HTERT RPE-1 (cell line): ENCODE results near the gene MPLKIP.
"Not testable (repeated sequence)": the region's sequence is repeated elsewhere in the genome, so short reads cannot be mapped to it uniquely, and the experiment has no call there.

Experiments used
- in situ Hi-C: fragments of 300-500 bp; cut with MboI; formaldehyde crosslinking; loops from 4 replicates; pipeline ENCODE4 v1.14.3; 2020; ENCODE audit warnings: low sequenced_read_pairs

The MPLKIP gene

GRCh38 chr7:40133561-40134427, 628 bp downstream of the MPLKIP start:
- in situ Hi-C loops = no loop called here

GRCh38 chr7:40122940-40123254, 11.5 kb downstream of the MPLKIP start:
- in situ Hi-C loops = no loop called here

DNA sequence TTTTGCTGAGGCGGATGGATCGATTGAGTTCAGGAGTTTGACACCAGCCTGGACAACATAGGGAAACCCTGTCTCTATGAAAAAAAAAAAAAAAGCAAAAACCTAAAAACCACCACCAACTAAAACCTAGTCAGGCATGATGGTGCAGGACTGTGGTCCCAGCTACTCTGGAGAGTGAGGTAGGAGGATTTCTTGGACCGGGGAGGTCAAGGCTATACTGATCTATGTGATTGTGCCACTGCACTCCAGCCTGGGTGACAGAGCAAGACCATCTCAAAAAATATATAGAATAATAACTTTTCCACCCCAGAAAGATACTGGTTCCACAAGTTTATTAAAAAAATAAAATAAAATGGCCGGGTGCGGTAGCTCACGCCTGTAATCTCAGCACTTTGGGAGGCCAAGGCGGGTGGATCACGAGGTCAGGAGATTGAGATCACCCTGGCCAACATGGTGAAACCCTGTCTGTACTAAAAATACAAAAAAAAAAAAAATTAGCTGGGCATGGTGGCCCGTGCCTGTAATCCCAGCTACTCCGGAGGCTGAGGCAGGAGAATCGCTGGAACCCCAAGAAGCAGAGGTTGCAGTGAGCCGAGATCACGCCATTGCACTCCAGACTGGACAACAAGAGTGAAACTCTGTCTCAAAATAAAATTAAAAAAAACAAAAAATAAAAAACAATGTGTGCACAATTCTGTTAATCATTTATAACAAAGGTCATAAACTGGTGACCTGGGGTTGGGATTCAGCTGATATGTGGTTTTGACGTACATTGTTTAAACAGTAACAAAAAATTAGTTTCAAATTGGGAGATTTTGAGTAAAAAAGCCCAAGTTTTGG, 12.1 kb downstream of the MPLKIP start:
- in situ Hi-C loops = not testable (repeated sequence)

- in situ Hi-C loops = no loop called here
Observed at GRCh38 chr7:40120020-40120419, 14.4 kb downstream of the MPLKIP start.

- in situ Hi-C loops = not testable (repeated sequence)
Observed at GRCh38 chr7:40118201-40118600, 16.2 kb downstream of the MPLKIP start.

DNA sequence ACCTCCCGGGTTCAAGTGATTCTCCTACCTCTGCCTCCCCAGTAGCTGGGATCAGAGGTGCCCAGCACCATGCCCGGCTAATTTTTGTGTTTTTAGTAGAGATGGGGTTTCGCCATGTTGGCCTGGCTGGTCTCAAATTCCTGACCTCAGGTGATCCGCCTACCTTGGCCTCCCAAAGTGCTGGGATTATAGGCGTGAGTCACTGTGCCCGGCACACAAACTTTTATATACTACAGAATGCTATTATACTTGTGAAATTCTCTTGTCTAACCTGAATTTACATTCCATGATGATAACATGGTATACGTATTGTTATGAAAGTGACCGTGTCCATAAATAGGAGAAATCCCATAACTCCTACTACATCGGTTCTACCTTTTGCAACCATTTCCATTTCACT, 17.2 kb downstream of the MPLKIP start:
- in situ Hi-C loops = not testable (repeated sequence)

DNA sequence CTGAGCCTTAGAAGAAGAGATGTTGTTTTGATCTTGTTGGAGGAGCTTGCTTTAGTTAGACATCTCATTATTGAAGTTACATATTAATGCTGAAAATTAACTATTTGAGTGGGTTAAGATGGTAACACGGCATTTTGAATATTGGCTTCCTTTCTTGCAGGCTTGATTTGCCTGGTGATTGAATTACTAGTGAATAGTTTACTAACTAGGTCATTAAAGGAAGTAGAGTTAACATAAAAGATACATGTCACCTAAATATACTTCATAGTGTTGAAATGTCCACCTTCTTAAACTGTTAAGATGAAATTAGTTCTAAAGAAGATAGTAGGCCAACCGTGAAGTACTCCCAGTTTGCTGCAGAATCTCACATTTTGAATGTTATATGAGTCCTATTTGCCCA, 18.5 kb downstream of the MPLKIP start:
- in situ Hi-C loops = no loop called here

GRCh38 chr7:40105879-40106473, 28.4 kb downstream of the MPLKIP start:
- in situ Hi-C loops = no loop called here

DNA sequence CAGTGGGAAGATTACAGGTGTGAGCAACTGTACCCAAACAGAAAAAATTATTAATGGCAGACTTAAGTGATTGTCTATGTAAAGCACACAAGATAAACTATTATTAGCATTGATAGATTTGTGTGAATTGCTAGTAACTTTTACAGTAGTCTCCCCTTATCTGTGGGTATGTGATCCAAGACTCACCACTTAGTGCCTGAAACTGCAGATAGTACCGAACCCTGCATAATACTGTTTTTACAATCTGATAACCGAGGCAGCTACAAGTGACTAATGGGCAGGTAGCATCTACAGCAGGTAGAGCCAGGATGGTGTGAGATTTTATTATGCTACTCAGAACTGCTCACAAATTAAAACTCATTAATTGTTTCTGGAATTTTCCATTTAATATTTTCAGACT, 31.5 kb downstream of the MPLKIP start:
- in situ Hi-C loops = no loop called here

DNA sequence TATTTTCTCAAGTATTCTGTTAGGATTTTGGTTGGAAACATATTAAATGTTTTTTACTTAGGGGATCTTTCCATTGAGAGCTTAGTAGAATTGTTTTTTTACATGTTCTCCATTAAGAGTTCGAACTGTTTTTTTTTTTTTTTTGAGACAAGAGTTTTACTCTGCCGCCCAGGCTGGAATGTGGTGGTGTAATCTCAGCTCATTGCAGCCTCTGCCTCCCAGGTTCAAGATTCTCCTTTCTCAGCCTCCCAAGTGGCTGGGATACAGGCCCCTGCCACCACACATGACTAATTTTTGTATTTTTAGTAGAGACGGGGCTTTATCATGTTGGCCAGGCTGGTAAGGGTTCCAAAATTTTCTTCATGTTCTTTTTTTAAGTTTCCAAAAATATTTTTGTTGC, 33.2 kb downstream of the MPLKIP start:
- in situ Hi-C loops = no loop called here

DNA sequence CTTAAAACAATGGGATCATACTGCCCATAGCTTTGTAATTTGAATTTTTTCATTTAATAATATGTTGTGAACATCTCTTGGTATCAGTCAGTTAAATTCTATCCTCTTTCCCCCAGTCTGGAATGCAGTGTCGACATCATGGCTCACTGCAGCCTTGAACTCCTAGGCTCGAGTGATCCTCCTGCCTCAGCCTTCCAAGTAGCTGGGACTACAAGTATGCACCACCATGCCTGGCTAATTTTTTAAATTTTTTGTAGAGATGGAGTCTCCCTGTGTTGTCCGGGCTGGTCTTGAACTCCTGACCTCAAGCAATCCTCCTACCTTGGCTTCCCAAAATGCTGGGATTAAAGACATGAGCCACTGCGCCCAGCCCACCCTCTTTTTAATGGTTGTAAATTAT, 34.6 kb downstream of the MPLKIP start:
- in situ Hi-C loops = no loop called here

- in situ Hi-C loops = no loop called here
Observed at GRCh38 chr7:40098810-40099209, 35.6 kb downstream of the MPLKIP start.

GRCh38 chr7:40097728-40098127, 36.7 kb downstream of the MPLKIP start:
- in situ Hi-C loops = no loop called here

DNA sequence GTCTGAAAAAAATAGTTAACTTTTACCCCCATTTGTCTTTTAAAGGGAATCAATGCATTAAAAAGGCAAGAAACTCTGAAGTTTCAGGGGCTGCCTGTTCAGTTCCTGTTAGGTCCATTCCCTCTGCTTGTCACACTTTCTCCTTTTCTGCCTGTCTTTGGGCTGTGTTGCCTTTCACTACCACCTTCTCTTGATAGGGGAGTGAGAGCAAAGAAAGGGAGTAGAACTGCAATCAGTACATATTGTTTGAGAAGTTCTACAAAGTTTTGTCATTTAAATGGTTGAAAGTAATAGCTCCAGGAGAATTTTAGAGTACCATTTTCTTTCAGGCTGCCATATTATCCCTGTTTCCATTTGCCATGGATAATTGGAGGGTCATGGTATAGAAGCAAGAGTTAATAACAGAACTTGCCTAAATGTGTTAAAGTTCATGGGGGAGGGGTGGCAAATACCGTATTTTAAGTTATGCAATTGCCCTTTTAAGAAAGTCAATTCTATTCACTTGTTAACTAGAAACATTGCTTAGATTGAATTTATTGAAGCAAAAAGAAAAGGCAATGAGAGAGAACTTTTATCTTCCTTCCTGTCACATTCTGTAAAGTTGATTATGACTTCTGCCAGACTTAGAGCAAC, 38.6 kb downstream of the MPLKIP start:
- in situ Hi-C loops = no loop called here

GRCh38 chr7:40095230-40095629, 39.2 kb downstream of the MPLKIP start:
- in situ Hi-C loops = no loop called here

DNA sequence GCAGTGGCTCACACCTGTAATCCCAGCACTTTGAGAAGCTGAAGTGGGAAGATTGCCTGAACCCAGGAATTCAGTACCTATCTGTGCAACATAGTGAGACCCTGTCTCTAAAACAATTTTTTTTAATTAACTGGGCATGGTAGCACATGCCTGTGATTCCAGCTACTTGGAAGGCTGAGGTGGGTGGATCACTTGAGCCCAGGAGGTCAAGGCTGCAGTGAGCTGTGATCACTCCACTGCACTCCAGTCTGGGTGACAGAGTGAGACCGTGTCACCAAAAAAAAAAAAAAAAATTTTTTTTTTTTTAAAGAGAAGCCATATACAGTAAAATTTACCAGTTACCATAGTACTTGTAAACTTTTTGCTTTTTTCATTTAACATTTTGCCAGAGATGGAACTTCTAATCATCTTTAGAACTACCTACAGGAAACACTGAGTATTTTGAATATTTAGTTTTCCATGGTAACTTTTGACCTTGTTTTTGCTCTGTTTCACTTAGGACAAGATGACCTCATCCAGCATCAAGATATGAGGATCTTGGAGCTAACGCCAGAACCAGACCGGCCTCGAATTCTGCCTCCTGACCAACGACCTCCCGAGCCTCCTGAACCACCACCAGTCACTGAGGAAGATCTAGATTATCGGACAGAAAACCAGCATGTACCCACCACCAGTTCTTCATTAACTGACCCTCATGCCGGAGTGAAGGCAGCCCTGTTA, 40.6 kb downstream of the MPLKIP start:
- in situ Hi-C loops = no loop called here

DNA sequence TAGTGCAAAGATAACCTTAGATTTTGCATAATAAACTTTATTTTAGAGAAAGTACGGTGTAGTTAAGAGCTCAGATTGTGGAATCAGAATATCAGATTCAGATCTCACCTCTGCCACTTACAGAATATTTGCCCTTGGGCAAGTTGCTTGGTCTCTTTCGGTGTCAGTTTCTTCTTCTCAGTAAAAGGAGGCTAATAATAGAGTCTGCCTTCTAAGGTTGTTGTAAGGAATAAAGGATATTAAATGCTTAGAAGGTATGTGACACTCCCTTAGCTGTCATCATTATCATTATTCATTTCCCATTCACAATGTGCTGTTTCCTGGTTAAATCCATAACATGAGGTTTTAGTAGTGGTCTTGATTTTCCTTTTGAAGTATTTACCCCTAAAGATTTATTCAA, 42.2 kb downstream of the MPLKIP start:
- in situ Hi-C loops = no loop called here

GRCh38 chr7:40077849-40078248, 56.6 kb downstream of the MPLKIP start:
- in situ Hi-C loops = no loop called here
